ENCODE data around the gene ZNF521.

ZNF521 gene

GRCh38 chr18:25089470-25089869, 262.5 kb downstream of the ZNF521 start:
- H3K9me3 ChIP-seq (ENCODE audit: insufficient read depth, low read length): no peaks in the 10 kb centered on the region
- H3K27me3 ChIP-seq (ENCODE audit: low read length): no peaks in the 10 kb centered on the region
- TF ChIP-seq CTCF (IDR thresholded peaks at IDR 0.05; ENCODE audit: insufficient read depth, low read length, poor library complexity, severe bottlenecking) (no peak), EZH2phosphoT487 (conservative IDR thresholded peaks at IDR 0.05; ENCODE audit: low read length) (no peak)
- H3K4me2 ChIP-seq (ENCODE audit: low read depth, low read length, poor library complexity, severe bottlenecking): no peak overlapping the region
- H3K27ac ChIP-seq (ENCODE audit: low read depth, low read length): no peak overlapping the region
- no peaks in the 10 kb centered on the region for H3F3A ChIP-seq (ENCODE audit: insufficient read depth)
- H4K20me1 ChIP-seq (ENCODE audit: low read depth, low read length): no peaks in the 10 kb centered on the region
- H3K36me3 ChIP-seq (ENCODE audit: low read length): no peaks in the 10 kb centered on the region
- H3K9me2 ChIP-seq (replicated peaks; ENCODE audit: insufficient read depth, low read length): no peaks in the 10 kb centered on the region
- no peak overlapping the region for H3K9ac ChIP-seq (ENCODE audit: low read length)
- no peaks in the 10 kb centered on the region for H3K79me2 ChIP-seq (ENCODE audit: insufficient read depth, low read length)
- no peak overlapping the region for H3K4me3 ChIP-seq (ENCODE audit: insufficient read depth, low read length, poor library complexity, severe bottlenecking)
- H2AFZ ChIP-seq (ENCODE audit: low read depth, low read length, severe bottlenecking): no peak overlapping the region

GRCh38 chr18:25086876-25087275, 265.1 kb downstream of the ZNF521 start:
- Histone ChIP-seq H3K27me3 (ENCODE audit: low read length) (no peaks in the 10 kb centered on the region), H3K27ac (ENCODE audit: low read depth, low read length) (no peak overlapping the region), H3K9me3 (ENCODE audit: insufficient read depth, low read length) (no peaks in the 10 kb centered on the region), H3K4me3 (ENCODE audit: insufficient read depth, low read length, poor library complexity, severe bottlenecking) (no peak overlapping the region), H3K9me2 (replicated peaks; ENCODE audit: insufficient read depth, low read length) (no peaks in the 10 kb centered on the region), H4K20me1 (ENCODE audit: low read depth, low read length) (no peaks in the 10 kb centered on the region), H2AFZ (ENCODE audit: low read depth, low read length, severe bottlenecking) (no peak overlapping the region), H3K36me3 (ENCODE audit: low read length) (no peaks in the 10 kb centered on the region), H3K79me2 (ENCODE audit: insufficient read depth, low read length) (no peaks in the 10 kb centered on the region), H3K4me2 (ENCODE audit: low read depth, low read length, poor library complexity, severe bottlenecking) (no peak overlapping the region), H3F3A (ENCODE audit: insufficient read depth) (no peaks in the 10 kb centered on the region), H3K9ac (ENCODE audit: low read length) (no peak overlapping the region)
- TF ChIP-seq CTCF (IDR thresholded peaks at IDR 0.05; ENCODE audit: insufficient read depth, low read length, poor library complexity, severe bottlenecking) (no peak), EZH2phosphoT487 (conservative IDR thresholded peaks at IDR 0.05; ENCODE audit: low read length) (no peak)

- Histone ChIP-seq H4K20me1 (ENCODE audit: low read depth, low read length) (no peaks in the 10 kb centered on the region), H2AFZ (ENCODE audit: low read depth, low read length, severe bottlenecking) (no peak overlapping the region), H3K27ac (ENCODE audit: low read depth, low read length) (no peak overlapping the region), H3K79me2 (ENCODE audit: insufficient read depth, low read length) (no peaks in the 10 kb centered on the region), H3F3A (ENCODE audit: insufficient read depth) (no peaks in the 10 kb centered on the region), H3K36me3 (ENCODE audit: low read length) (no peaks in the 10 kb centered on the region), H3K4me3 (ENCODE audit: insufficient read depth, low read length, poor library complexity, severe bottlenecking) (no peak overlapping the region), H3K9ac (ENCODE audit: low read length) (no peak overlapping the region), H3K9me3 (ENCODE audit: insufficient read depth, low read length) (no peaks in the 10 kb centered on the region), H3K4me2 (ENCODE audit: low read depth, low read length, poor library complexity, severe bottlenecking) (no peak overlapping the region), H3K9me2 (replicated peaks; ENCODE audit: insufficient read depth, low read length) (no peaks in the 10 kb centered on the region), H3K27me3 (ENCODE audit: low read length) (no peaks in the 10 kb centered on the region)
- TF ChIP-seq EZH2phosphoT487 (conservative IDR thresholded peaks at IDR 0.05; ENCODE audit: low read length) (no peak), CTCF (IDR thresholded peaks at IDR 0.05; ENCODE audit: insufficient read depth, low read length, poor library complexity, severe bottlenecking) (no peak)
Observed at GRCh38 chr18:25081001-25081400, 271.0 kb downstream of the ZNF521 start.

All from SU-DHL-6 (cell line).